Karpas-422 (cell line): Measurements from ENCODE around the gene KCNAB2. TPM values are rescaled to one million over a fixed set of nuclear protein-coding genes. Genes with fewer than 3 reads are reported as not detected.

ENCODE experiments used
- DNase-seq: peaks from one replicate; pipeline ENCODE4 v3.0.0-alpha.2; 2015
- H2AFZ ChIP-seq: fragments of 200-600 bp; sonication (generic); 2 replicates; pipeline ENCODE4 v1.6.1; 2014; ENCODE audit warnings: antibody characterized with exemption, low read length, mixed read lengths
- H3K27ac ChIP-seq: fragments of 200-600 bp; sonication (generic); 2 replicates; pipeline ENCODE4 v1.5.1; 2014; ENCODE audit warnings: mild to moderate bottlenecking, low read length, moderate library complexity
- H3K27me3 ChIP-seq: fragments of 200-600 bp; sonication (generic); 2 replicates; pipeline ENCODE4 v1.6.1; 2014; ENCODE audit warnings: low read length, mixed read lengths
- H3K36me3 ChIP-seq: fragments of 200-600 bp; sonication (generic); 2 replicates; pipeline ENCODE4 v1.6.1; 2014; ENCODE audit warnings: low read length, mixed read lengths; ENCODE audit not compliant: insufficient read depth
- H3K4me1 ChIP-seq: fragments of 200-600 bp; sonication (generic); 2 replicates; pipeline ENCODE4 v1.6.1; 2014; ENCODE audit warnings: mild to moderate bottlenecking, low read length, mixed read lengths
- H3K4me2 ChIP-seq: fragments of 200-600 bp; sonication (generic); 2 replicates; pipeline ENCODE4 v1.6.1; 2014; ENCODE audit warnings: low read length, low read depth, mild to moderate bottlenecking; ENCODE audit not compliant: poor library complexity, severe bottlenecking
- H3K4me3 ChIP-seq: fragments of 200-600 bp; sonication (generic); 2 replicates; pipeline ENCODE4 v1.5.1; 2014; ENCODE audit warnings: mild to moderate bottlenecking, antibody characterized with exemption, low read length, mixed read lengths
- H3K79me2 ChIP-seq: fragments of 200-600 bp; sonication (generic); 2 replicates; pipeline ENCODE4 v1.6.1; 2014; ENCODE audit warnings: mild to moderate bottlenecking, low read length, mixed read lengths
- H3K9ac ChIP-seq: fragments of 200-600 bp; sonication (generic); 2 replicates; pipeline ENCODE4 v1.6.0; 2014; ENCODE audit warnings: low read length
- H3K9me2 ChIP-seq: fragments of 200-600 bp; sonication (generic), shearing (Covaris generic); replicated peaks from 2 replicates; pipeline ENCODE4 v1.6.0; 2014; ENCODE audit warnings: mild to moderate bottlenecking, low read length, moderate library complexity; ENCODE audit not compliant: insufficient read depth
- H3K9me3 ChIP-seq: fragments of 300-700, 200-600 bp; sonication (generic); 2 replicates; pipeline ENCODE4 v1.6.1; 2014; ENCODE audit warnings: low read length, mixed read lengths
- H4K20me1 ChIP-seq: fragments of 200-600 bp; sonication (generic); 2 replicates; pipeline ENCODE4 v1.6.1; 2014; ENCODE audit warnings: mild to moderate bottlenecking, antibody characterized with exemption, low read length, low read depth; ENCODE audit not compliant: insufficient read depth
- total RNA-seq: library from RNA; depleted of rRNA; stranded (reverse); fragments of >200 nt; shearing (Covaris generic); gene quantifications from 2 replicates; pipeline ENCODE4 v1.2.3, GENCODE V29; 2014; ENCODE audit warnings: low replicate concordance

The KCNAB2 gene
- total RNA-seq, 1 experiment from 2014 or later: 27.3 TPM

GRCh38 chr1:6124341-6124740 lies 78.7 kb downstream of the KCNAB2 start:
- peaks cover 4% of the 10 kb centered on the region; the same call in 1 of the 2 replicates for H4K20me1 ChIP-seq
- H3K9me2 ChIP-seq: no peaks in the 10 kb centered on the region
- H3K9ac ChIP-seq: no peak overlapping the region
- H3K4me2 ChIP-seq: no peak overlapping the region
- no peak for DNase-seq
- H3K36me3 ChIP-seq: no peaks in the 10 kb centered on the region
- no peaks in the 10 kb centered on the region for H3K4me1 ChIP-seq
- no peaks in the 10 kb centered on the region for H3K79me2 ChIP-seq
- no peak overlapping the region for H3K27ac ChIP-seq
- H3K27me3 ChIP-seq: no peaks in the 10 kb centered on the region
- no peak overlapping the region for H3K4me3 ChIP-seq
- H2AFZ ChIP-seq: no peak overlapping the region
- no peaks in the 10 kb centered on the region for H3K9me3 ChIP-seq

- no peaks in the 10 kb centered on the region for H3K36me3 ChIP-seq
- H3K4me2 ChIP-seq: no peak overlapping the region
- no peaks in the 10 kb centered on the region for H3K79me2 ChIP-seq
- no peaks in the 10 kb centered on the region for H3K27me3 ChIP-seq
- H3K4me3 ChIP-seq: no peak overlapping the region
- no peaks in the 10 kb centered on the region for H3K9me3 ChIP-seq
- H2AFZ ChIP-seq: no peak overlapping the region
- no peaks in the 10 kb centered on the region for H3K9me2 ChIP-seq
- DNase-seq: no peak
- H3K27ac ChIP-seq: no peak overlapping the region
- H4K20me1 ChIP-seq: peaks cover 4% of the 10 kb centered on the region; the same call in 1 of the 2 replicates
- H3K4me1 ChIP-seq: no peaks in the 10 kb centered on the region
- no peak overlapping the region for H3K9ac ChIP-seq
Measured at GRCh38 chr1:6124746-6125365, 79.2 kb downstream of the KCNAB2 start.

- H3K9me3 ChIP-seq: no peaks in the 10 kb centered on the region
- H3K36me3 ChIP-seq: no peaks in the 10 kb centered on the region
- H3K4me3 ChIP-seq: no peak overlapping the region
- H3K9me2 ChIP-seq: no peaks in the 10 kb centered on the region
- no peaks in the 10 kb centered on the region for H3K79me2 ChIP-seq
- peaks cover 4% of the 10 kb centered on the region; the same call in 1 of the 2 replicates for H4K20me1 ChIP-seq
- H2AFZ ChIP-seq: no peak overlapping the region
- no peak overlapping the region for H3K9ac ChIP-seq
- no peak overlapping the region for H3K27ac ChIP-seq
- DNase-seq: no peak
- no peaks in the 10 kb centered on the region for H3K4me1 ChIP-seq
- no peaks in the 10 kb centered on the region for H3K27me3 ChIP-seq
- no peak overlapping the region for H3K4me2 ChIP-seq
Measured at GRCh38 chr1:6125366-6125765, 79.7 kb downstream of the KCNAB2 start.

GRCh38 chr1:6126028-6126427 lies 80.3 kb downstream of the KCNAB2 start:
- Histone ChIP-seq H3K9ac (no peak overlapping the region), H3K4me1 (no peaks in the 10 kb centered on the region), H3K4me2 (no peak overlapping the region), H3K9me3 (no peaks in the 10 kb centered on the region), H4K20me1 (peaks cover 4% of the 10 kb centered on the region; the same call in 1 of the 2 replicates), H3K9me2 (no peaks in the 10 kb centered on the region), H3K79me2 (no peaks in the 10 kb centered on the region), H3K27ac (no peak overlapping the region), H3K27me3 (no peaks in the 10 kb centered on the region), H3K36me3 (no peaks in the 10 kb centered on the region), H2AFZ (no peak overlapping the region), H3K4me3 (no peak overlapping the region)
- no peak for DNase-seq

GRCh38 chr1:6126521-6127067 lies 80.9 kb downstream of the KCNAB2 start:
- H4K20me1 ChIP-seq: peaks cover 4% of the 10 kb centered on the region; the same call in 1 of the 2 replicates
- no peaks in the 10 kb centered on the region for H3K9me3 ChIP-seq
- H3K4me1 ChIP-seq: no peaks in the 10 kb centered on the region
- no peak overlapping the region for H2AFZ ChIP-seq
- no peaks in the 10 kb centered on the region for H3K27me3 ChIP-seq
- no peak overlapping the region for H3K4me3 ChIP-seq
- H3K79me2 ChIP-seq: no peaks in the 10 kb centered on the region
- H3K36me3 ChIP-seq: no peaks in the 10 kb centered on the region
- no peak overlapping the region for H3K9ac ChIP-seq
- no peak for DNase-seq
- no peak overlapping the region for H3K27ac ChIP-seq
- no peak overlapping the region for H3K4me2 ChIP-seq
- no peaks in the 10 kb centered on the region for H3K9me2 ChIP-seq

- H3K9ac ChIP-seq: no peak overlapping the region
- H3K27me3 ChIP-seq: no peaks in the 10 kb centered on the region
- H4K20me1 ChIP-seq: peaks cover 4% of the 10 kb centered on the region; the same call in 1 of the 2 replicates
- no peaks in the 10 kb centered on the region for H3K9me2 ChIP-seq
- no peak overlapping the region for H3K4me3 ChIP-seq
- peak; percentile 93 for DNase-seq
- no peaks in the 10 kb centered on the region for H3K4me1 ChIP-seq
- H3K27ac ChIP-seq: no peak overlapping the region
- H3K79me2 ChIP-seq: no peaks in the 10 kb centered on the region
- H3K4me2 ChIP-seq: no peak overlapping the region
- H2AFZ ChIP-seq: no peak overlapping the region
- H3K36me3 ChIP-seq: no peaks in the 10 kb centered on the region
- no peaks in the 10 kb centered on the region for H3K9me3 ChIP-seq
Measured at GRCh38 chr1:6127587-6128163, 82.0 kb downstream of the KCNAB2 start.

GRCh38 chr1:6128276-6129081 lies 82.8 kb downstream of the KCNAB2 start:
- no peak for DNase-seq
- H3K27me3 ChIP-seq: no peaks in the 10 kb centered on the region
- H3K9me2 ChIP-seq: no peaks in the 10 kb centered on the region
- no peaks in the 10 kb centered on the region for H3K9me3 ChIP-seq
- H4K20me1 ChIP-seq: peaks cover 4% of the 10 kb centered on the region; the same call in 1 of the 2 replicates
- H3K79me2 ChIP-seq: no peaks in the 10 kb centered on the region
- no peak overlapping the region for H3K4me3 ChIP-seq
- no peaks in the 10 kb centered on the region for H3K4me1 ChIP-seq
- no peak overlapping the region for H3K4me2 ChIP-seq
- no peak overlapping the region for H3K27ac ChIP-seq
- H3K36me3 ChIP-seq: no peaks in the 10 kb centered on the region
- no peak overlapping the region for H2AFZ ChIP-seq
- no peak overlapping the region for H3K9ac ChIP-seq

- Histone ChIP-seq H3K4me3 (no peak overlapping the region), H3K9me2 (no peaks in the 10 kb centered on the region), H3K36me3 (no peaks in the 10 kb centered on the region), H2AFZ (no peak overlapping the region), H3K27ac (no peak overlapping the region), H3K9me3 (no peaks in the 10 kb centered on the region), H3K9ac (no peak overlapping the region), H3K4me1 (no peaks in the 10 kb centered on the region), H3K4me2 (no peak overlapping the region), H3K79me2 (no peaks in the 10 kb centered on the region), H3K27me3 (no peaks in the 10 kb centered on the region), H4K20me1 (peaks cover 4% of the 10 kb centered on the region; the same call in 1 of the 2 replicates)
- no peak for DNase-seq
Measured at GRCh38 chr1:6129313-6129712, 83.6 kb downstream of the KCNAB2 start.
